ENCODE results near the gene CREBZF.

GRCh38 chr11:85680897-85681296 is 16.0 kb upstream of the CREBZF start:
- TF ChIP-seq TAF1 (IDR thresholded peaks at IDR 0.05; ENCODE audit: low read depth, low read length) (no peak), POU2F2 (IDR thresholded peaks at IDR 0.05; ENCODE audit: low read depth, low read length) (0 out of 2 replicates have a peak, but pooled peaks have one; percentile 28), POLR2A (IDR thresholded peaks at IDR 0.05; ENCODE audit: low read depth, low read length) (no peak), PAX5 (IDR thresholded peaks at IDR 0.05; ENCODE audit: insufficient read depth, low read length, severe bottlenecking) (no peak), POLR2AphosphoS5 (IDR thresholded peaks at IDR 0.05; ENCODE audit: low read depth, low read length) (no peak)

Measured in GM12891 (cell line).